HT1080 (cell line): ENCODE results near the gene NCOR1. TPM values are rescaled to one million over a fixed set of nuclear protein-coding genes. Genes with fewer than 3 reads are reported as not detected.
"Not testable (repeated sequence)": the region's sequence is repeated elsewhere in the genome, so short reads cannot be mapped to it uniquely, and the experiment has no call there.

Experiments
- DNase-seq: peaks from one replicate; pipeline ENCODE4 v3.0.0-alpha.2; 2015; ENCODE audit warnings: low read depth
- total RNA-seq: library from RNA; depleted of rRNA; stranded (reverse); fragments of >200 nt; shearing (Covaris generic); gene quantifications from 2 replicates; pipeline ENCODE4 v1.2.3, GENCODE V29; 2014

Gene NCOR1
- total RNA-seq, 1 experiment from 2014 or later, result 58.4 TPM

GRCh38 chr17:16100737-16101400, 114.5 kb downstream of the NCOR1 start:
- no peak for DNase-seq

- DNase-seq, result no peak
Measured at GRCh38 chr17:16091773-16092172, 123.6 kb downstream of the NCOR1 start.

GRCh38 chr17:16086957-16087356, 128.4 kb downstream of the NCOR1 start:
- no peak for DNase-seq

- DNase-seq, result no peak
Measured at GRCh38 chr17:16085066-16085699, 130.2 kb downstream of the NCOR1 start.

GRCh38 chr17:16083223-16083622, 132.1 kb downstream of the NCOR1 start:
- DNase-seq, result no peak

- DNase-seq, result no peak
Measured at GRCh38 chr17:16081507-16082087, 133.7 kb downstream of the NCOR1 start.

GRCh38 chr17:16080366-16080765, 135.0 kb downstream of the NCOR1 start:
- no peak for DNase-seq

GRCh38 chr17:16075949-16076348, 139.4 kb downstream of the NCOR1 start:
- DNase-seq, result no peak

GRCh38 chr17:16074423-16074822, 140.9 kb downstream of the NCOR1 start:
- DNase-seq, result no peak

GRCh38 chr17:16073845-16074244, 141.5 kb downstream of the NCOR1 start:
- no peak for DNase-seq

- no peak for DNase-seq
Measured at GRCh38 chr17:16072031-16072430, 143.3 kb downstream of the NCOR1 start.

- no peak for DNase-seq
Measured at GRCh38 chr17:16068323-16068722, 147.0 kb downstream of the NCOR1 start.

GRCh38 chr17:16066125-16066524, 149.2 kb downstream of the NCOR1 start:
- no peak for DNase-seq

- no peak for DNase-seq
Measured at GRCh38 chr17:16061631-16062030, 153.7 kb downstream of the NCOR1 start.

GRCh38 chr17:16055139-16055538, 160.2 kb downstream of the NCOR1 start:
- DNase-seq, result not testable (repeated sequence)

- no peak for DNase-seq
Measured at GRCh38 chr17:16052486-16052885, 162.8 kb downstream of the NCOR1 start.

GRCh38 chr17:16050844-16051243, 164.5 kb downstream of the NCOR1 start:
- no peak for DNase-seq

- DNase-seq, result no peak
Measured at GRCh38 chr17:16048811-16049449, 166.4 kb downstream of the NCOR1 start.

GRCh38 chr17:16046966-16047365, 168.4 kb downstream of the NCOR1 start:
- DNase-seq, result no peak

- DNase-seq, result no peak
Measured at GRCh38 chr17:16044487-16044886, 170.8 kb downstream of the NCOR1 start.

GRCh38 chr17:16040710-16041251, 174.6 kb downstream of the NCOR1 start:
- no peak for DNase-seq

GRCh38 chr17:16037636-16038035, 177.7 kb downstream of the NCOR1 start:
- DNase-seq, result no peak
